ENCODE measurements around the gene PRKG1.

PRKG1 gene

DNA sequence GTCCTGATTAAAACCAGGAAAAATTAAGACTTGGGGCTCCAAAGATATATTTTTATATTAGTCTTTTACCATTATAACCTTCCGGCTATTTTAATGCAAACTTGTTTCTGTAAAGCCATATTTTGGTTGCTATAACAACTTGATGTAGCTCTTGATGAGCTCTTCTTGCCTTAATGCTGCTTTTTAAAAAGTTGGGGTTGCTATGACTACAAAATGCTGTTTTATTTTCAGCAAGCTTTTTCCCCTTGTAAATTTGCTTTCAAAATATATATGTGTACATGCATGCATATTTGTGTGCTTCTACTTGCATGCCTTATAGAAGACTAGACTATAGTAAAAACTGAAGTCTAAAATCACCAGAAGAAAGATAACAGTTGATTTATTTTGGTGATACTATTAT, 525.4 kb downstream of the PRKG1 start:
- no peak overlapping the region for H2AFZ ChIP-seq (ENCODE audit: low read depth, low read length)
- no peak overlapping the region for H3K4me3 ChIP-seq (ENCODE audit: low read depth in 1 of 2, low read length in 2 of 2)
- no peak overlapping the region for H3K4me2 ChIP-seq (ENCODE audit: insufficient read depth, low read length)
- no peak overlapping the region for H3K27ac ChIP-seq (ENCODE audit: low read length)
- H3K27me3 ChIP-seq (ENCODE audit: insufficient read depth, low read length, poor library complexity) = no peaks in the 10 kb centered on the region
- no peaks in the 10 kb centered on the region for H3K79me2 ChIP-seq (ENCODE audit: insufficient read depth, low read length)
- H4K20me1 ChIP-seq (ENCODE audit: insufficient read depth, low read length) = no peaks in the 10 kb centered on the region
- no peak for TF ChIP-seq EZH2 (IDR thresholded peaks at IDR 0.05; ENCODE audit: borderline replicate concordance, low read depth, low read length, severe bottlenecking)
- TF ChIP-seq, protein P1, sequence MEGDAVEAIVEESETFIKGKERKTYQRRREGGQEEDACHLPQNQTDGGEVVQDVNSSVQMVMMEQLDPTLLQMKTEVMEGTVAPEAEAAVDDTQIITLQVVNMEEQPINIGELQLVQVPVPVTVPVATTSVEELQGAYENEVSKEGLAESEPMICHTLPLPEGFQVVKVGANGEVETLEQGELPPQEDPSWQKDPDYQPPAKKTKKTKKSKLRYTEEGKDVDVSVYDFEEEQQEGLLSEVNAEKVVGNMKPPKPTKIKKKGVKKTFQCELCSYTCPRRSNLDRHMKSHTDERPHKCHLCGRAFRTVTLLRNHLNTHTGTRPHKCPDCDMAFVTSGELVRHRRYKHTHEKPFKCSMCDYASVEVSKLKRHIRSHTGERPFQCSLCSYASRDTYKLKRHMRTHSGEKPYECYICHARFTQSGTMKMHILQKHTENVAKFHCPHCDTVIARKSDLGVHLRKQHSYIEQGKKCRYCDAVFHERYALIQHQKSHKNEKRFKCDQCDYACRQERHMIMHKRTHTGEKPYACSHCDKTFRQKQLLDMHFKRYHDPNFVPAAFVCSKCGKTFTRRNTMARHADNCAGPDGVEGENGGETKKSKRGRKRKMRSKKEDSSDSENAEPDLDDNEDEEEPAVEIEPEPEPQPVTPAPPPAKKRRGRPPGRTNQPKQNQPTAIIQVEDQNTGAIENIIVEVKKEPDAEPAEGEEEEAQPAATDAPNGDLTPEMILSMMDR (IDR thresholded peaks at IDR 0.05; ENCODE audit: borderline replicate concordance, extremely low read depth, low read length, poor library complexity, severe bottlenecking) = no peak
- ATAC-seq (ENCODE audit: insufficient read depth, low read depth) (no peak), DNase-seq (no peak)
- no peaks in the 10 kb centered on the region for H3K9me3 ChIP-seq (ENCODE audit: insufficient read depth, low read length, severe bottlenecking)
- H3K4me1 ChIP-seq (ENCODE audit: insufficient read depth, low read length) = no peaks in the 10 kb centered on the region
- no peaks in the 10 kb centered on the region for H3K36me3 ChIP-seq (ENCODE audit: insufficient read depth, low read length)
- H3K9ac ChIP-seq (ENCODE audit: low read depth, low read length) = no peak overlapping the region

DNA sequence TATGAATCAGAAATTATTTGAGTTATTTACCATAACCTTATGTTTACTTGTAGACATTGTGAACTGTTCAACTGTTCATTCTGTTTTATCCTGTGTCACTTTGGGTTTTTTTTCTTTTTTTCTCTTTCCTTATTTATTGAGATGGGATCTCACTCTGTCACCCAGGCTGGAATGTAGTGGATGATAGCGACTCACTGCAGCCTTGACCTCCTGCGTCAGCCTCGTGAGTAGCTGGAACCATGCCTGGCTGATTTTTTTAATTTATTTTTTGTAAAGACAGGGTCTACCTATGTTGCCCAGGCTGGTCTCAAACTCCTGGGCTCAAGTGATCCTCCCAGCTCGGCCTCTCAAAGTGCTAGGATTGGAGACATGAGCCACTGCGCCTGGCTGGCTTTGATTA, 528.0 kb downstream of the PRKG1 start:
- no peak for ATAC-seq (ENCODE audit: insufficient read depth, low read depth)
- Histone ChIP-seq H3K9me3 (ENCODE audit: insufficient read depth, low read length, severe bottlenecking) (no peaks in the 10 kb centered on the region), H3K4me3 (ENCODE audit: low read depth in 1 of 2, low read length in 2 of 2) (no peak overlapping the region), H3K27me3 (ENCODE audit: insufficient read depth, low read length, poor library complexity) (no peaks in the 10 kb centered on the region), H3K79me2 (ENCODE audit: insufficient read depth, low read length) (no peaks in the 10 kb centered on the region), H3K9ac (ENCODE audit: low read depth, low read length) (no peak overlapping the region), H3K27ac (ENCODE audit: low read length) (no peak overlapping the region), H2AFZ (ENCODE audit: low read depth, low read length) (no peak overlapping the region), H4K20me1 (ENCODE audit: insufficient read depth, low read length) (no peaks in the 10 kb centered on the region), H3K4me2 (ENCODE audit: insufficient read depth, low read length) (no peak overlapping the region), H3K4me1 (ENCODE audit: insufficient read depth, low read length) (no peaks in the 10 kb centered on the region), H3K36me3 (ENCODE audit: insufficient read depth, low read length) (no peaks in the 10 kb centered on the region)
- TF ChIP-seq EZH2 (IDR thresholded peaks at IDR 0.05; ENCODE audit: borderline replicate concordance, low read depth, low read length, severe bottlenecking) = no peak
- no peak for DNase-seq

DNA sequence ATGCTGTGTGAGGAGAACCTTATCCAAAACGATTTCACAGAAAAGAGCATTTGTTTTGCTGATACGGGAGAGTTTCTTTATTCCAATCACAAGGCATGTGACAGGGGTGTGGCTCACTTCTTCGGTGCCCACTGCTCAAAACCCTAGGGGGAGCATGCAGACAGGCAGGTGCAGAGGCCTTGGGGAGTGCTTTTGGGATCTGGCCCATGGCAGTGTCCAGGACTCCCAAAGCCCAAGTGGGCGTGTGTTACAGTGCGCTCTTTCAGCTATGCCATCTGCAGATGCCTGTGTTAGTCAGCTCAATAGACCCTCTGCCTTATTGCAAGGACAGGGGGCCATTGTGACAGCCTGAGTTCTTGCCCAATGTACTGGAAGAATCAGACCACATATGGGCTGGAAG, 530.3 kb downstream of the PRKG1 start:
- Histone ChIP-seq H3K4me2 (ENCODE audit: insufficient read depth, low read length) (no peak overlapping the region), H2AFZ (ENCODE audit: low read depth, low read length) (no peak overlapping the region), H3K4me1 (ENCODE audit: insufficient read depth, low read length) (no peaks in the 10 kb centered on the region), H3K9me3 (ENCODE audit: insufficient read depth, low read length, severe bottlenecking) (no peaks in the 10 kb centered on the region), H3K27ac (ENCODE audit: low read length) (no peak overlapping the region), H4K20me1 (ENCODE audit: insufficient read depth, low read length) (no peaks in the 10 kb centered on the region), H3K36me3 (ENCODE audit: insufficient read depth, low read length) (no peaks in the 10 kb centered on the region), H3K79me2 (ENCODE audit: insufficient read depth, low read length) (no peaks in the 10 kb centered on the region), H3K4me3 (ENCODE audit: low read depth in 1 of 2, low read length in 2 of 2) (no peak overlapping the region), H3K27me3 (ENCODE audit: insufficient read depth, low read length, poor library complexity) (no peaks in the 10 kb centered on the region), H3K9ac (ENCODE audit: low read depth, low read length) (no peak overlapping the region)
- TF ChIP-seq, protein P1 (IDR thresholded peaks at IDR 0.05; ENCODE audit: borderline replicate concordance, extremely low read depth, low read length, poor library complexity, severe bottlenecking) = no peak
- no peak for TF ChIP-seq EZH2 (IDR thresholded peaks at IDR 0.05; ENCODE audit: borderline replicate concordance, low read depth, low read length, severe bottlenecking)
- no peak for DNase-seq
- no peak for ATAC-seq (ENCODE audit: insufficient read depth, low read depth)

DNA sequence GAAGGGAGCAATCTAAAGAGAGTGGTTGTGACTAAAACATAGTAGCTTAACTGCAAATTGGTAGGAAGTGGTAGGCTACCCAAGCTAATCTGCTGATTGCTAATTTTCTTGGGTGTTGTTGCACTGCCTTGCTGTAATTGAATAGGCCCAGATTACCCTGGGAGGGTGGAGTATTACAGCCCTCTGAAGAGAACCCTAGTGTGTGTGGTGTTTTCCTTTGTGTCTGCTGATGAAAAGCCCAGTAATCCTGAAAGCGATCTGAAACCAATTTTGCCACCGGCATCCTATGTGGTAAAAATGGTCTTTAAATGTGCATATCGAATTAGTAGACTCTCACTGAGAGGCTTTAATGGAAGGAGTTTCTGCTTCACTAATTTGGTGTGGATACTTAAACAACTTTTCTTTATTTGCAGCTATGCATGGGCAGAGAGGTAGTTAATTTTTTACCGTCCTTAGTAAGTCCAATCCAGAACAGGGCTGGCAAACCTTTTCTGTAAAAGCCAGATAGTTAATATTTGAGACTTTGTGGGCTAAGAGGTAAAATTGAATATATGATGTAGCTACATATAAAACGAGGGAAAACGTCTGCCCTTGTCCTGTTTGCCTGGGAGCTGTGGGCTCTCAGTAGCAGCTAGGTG, 532.7 kb downstream of the PRKG1 start:
- Histone ChIP-seq H3K9me3 (ENCODE audit: insufficient read depth, low read length, severe bottlenecking) (no peaks in the 10 kb centered on the region), H3K4me2 (ENCODE audit: insufficient read depth, low read length) (no peak overlapping the region), H2AFZ (ENCODE audit: low read depth, low read length) (no peak overlapping the region), H3K4me3 (ENCODE audit: low read depth in 1 of 2, low read length in 2 of 2) (no peak overlapping the region), H3K27me3 (ENCODE audit: insufficient read depth, low read length, poor library complexity) (no peaks in the 10 kb centered on the region), H3K9ac (ENCODE audit: low read depth, low read length) (no peak overlapping the region), H3K36me3 (ENCODE audit: insufficient read depth, low read length) (no peaks in the 10 kb centered on the region), H3K27ac (ENCODE audit: low read length) (no peak overlapping the region), H4K20me1 (ENCODE audit: insufficient read depth, low read length) (no peaks in the 10 kb centered on the region), H3K4me1 (ENCODE audit: insufficient read depth, low read length) (no peaks in the 10 kb centered on the region), H3K79me2 (ENCODE audit: insufficient read depth, low read length) (no peaks in the 10 kb centered on the region)
- TF ChIP-seq EZH2 (IDR thresholded peaks at IDR 0.05; ENCODE audit: borderline replicate concordance, low read depth, low read length, severe bottlenecking) = no peak
- TF ChIP-seq, protein P1 (IDR thresholded peaks at IDR 0.05; ENCODE audit: borderline replicate concordance, extremely low read depth, low read length, poor library complexity, severe bottlenecking) = no peak
- no peak for ATAC-seq (ENCODE audit: insufficient read depth, low read depth)
- DNase-seq = no peak
